Transverse colon (tissue), 3 donors: Measurements from ENCODE around the gene TRIM29.

Experiments used
- EP300 ChIP-seq: sonication (generic); formaldehyde crosslinking; IDR thresholded peaks from one replicate; pipeline ENCODE4 v1.6.1; 2017; ENCODE audit warnings: antibody characterized with exemption, low read depth
- POLR2A ChIP-seq: fragments of 450-650 bp; IDR thresholded peaks from one replicate; pipeline ENCODE4 v1.6.1; 2016; ENCODE audit warnings: antibody characterized with exemption, mild to moderate bottlenecking, moderate library complexity
- TF ChIP-seq, protein P1 (sequence below), 5 experiments: fragments of 200-600 bp in 3 of 5; fragments of 450-650 bp in 2 of 5; sonication (generic) in 3 of 5; IDR thresholded peaks; 1 replicate in 2 of 5; 2 replicates in 3 of 5; pipeline ENCODE4 v1.5.1; 2016 to 2017; ENCODE audit warnings: antibody characterized with exemption in 5 of 5, inconsistent platforms in 3 of 5, mild to moderate bottlenecking in 2 of 5, moderate library complexity in 1 of 5

DNA sequence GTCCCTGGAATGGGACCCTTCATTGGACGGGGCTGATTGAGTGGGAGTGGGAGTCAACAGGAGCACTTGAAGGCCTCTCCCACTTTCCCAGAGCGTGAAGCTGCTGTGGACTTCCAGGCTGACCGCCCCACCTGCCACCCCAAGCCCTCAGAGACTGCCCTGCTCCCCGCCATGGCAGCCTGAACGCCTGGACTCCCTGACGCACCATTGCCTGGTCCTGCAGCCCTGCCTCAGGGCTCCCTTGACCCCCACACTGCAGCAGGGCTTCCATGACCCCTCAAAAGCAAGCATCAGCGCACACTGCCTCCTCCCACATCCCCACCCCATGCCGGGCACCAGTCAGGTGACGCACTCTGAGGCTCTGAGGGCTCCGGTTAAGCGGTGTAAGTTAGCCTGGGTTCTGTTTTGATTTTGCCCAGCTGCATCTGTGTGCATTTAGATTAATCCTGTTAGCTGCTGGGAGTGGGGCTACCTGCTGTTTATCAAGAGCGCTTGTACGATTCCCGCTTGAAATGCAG, 39.4 kb downstream of the TRIM29 start:
- TF ChIP-seq POLR2A = no peak
- TF ChIP-seq, protein P1, sequence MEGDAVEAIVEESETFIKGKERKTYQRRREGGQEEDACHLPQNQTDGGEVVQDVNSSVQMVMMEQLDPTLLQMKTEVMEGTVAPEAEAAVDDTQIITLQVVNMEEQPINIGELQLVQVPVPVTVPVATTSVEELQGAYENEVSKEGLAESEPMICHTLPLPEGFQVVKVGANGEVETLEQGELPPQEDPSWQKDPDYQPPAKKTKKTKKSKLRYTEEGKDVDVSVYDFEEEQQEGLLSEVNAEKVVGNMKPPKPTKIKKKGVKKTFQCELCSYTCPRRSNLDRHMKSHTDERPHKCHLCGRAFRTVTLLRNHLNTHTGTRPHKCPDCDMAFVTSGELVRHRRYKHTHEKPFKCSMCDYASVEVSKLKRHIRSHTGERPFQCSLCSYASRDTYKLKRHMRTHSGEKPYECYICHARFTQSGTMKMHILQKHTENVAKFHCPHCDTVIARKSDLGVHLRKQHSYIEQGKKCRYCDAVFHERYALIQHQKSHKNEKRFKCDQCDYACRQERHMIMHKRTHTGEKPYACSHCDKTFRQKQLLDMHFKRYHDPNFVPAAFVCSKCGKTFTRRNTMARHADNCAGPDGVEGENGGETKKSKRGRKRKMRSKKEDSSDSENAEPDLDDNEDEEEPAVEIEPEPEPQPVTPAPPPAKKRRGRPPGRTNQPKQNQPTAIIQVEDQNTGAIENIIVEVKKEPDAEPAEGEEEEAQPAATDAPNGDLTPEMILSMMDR (IDR thresholded peaks at IDR 0.05) = no peak
- TF ChIP-seq EP300 = no peak
